Activated CD8-positive, alpha-beta memory T cell treated with anti-CD3 and anti-CD28 coated beads, Interleukin-2, amount 10 ng/mL, durations not matched to agents 7 days and 5 days (primary cell): ENCODE data around the gene KRTAP5-2. TPM values are rescaled to one million over a fixed set of nuclear protein-coding genes. Genes with fewer than 3 reads are reported as not detected.

Source experiments
- ATAC-seq: fragments of 150-1000 bp; cut with Tn5 transposase; one replicate; pipeline ENCODE4 v1.10.0; 2021; ENCODE audit warnings: moderate library complexity
- CTCF ChIA-PET: fragments of 350-600 bp; sonication (Branson Sonifier 250); formaldehyde crosslinking; loops from one replicate; lab custom pipeline; 2021; ENCODE audit warnings: antibody characterized with exemption; lab: Charles Lee
- DNase-seq: peaks from one replicate; pipeline ENCODE4 v3.0.0-alpha.2; 2020
- H3K27ac Mint-ChIP-seq: one replicate; pipeline ENCODE4 v1.8.0; 2021; ENCODE audit warnings: mild to moderate bottlenecking, mixed read lengths
- H3K27me3 Mint-ChIP-seq: one replicate; pipeline ENCODE4 v1.8.0; 2021; ENCODE audit warnings: mixed read lengths
- H3K36me3 Mint-ChIP-seq: one replicate; pipeline ENCODE4 v1.8.0; 2021; ENCODE audit warnings: mild to moderate bottlenecking, mixed read lengths
- H3K4me1 Mint-ChIP-seq: one replicate; pipeline ENCODE4 v1.8.0; 2021; ENCODE audit warnings: mixed read lengths
- H3K4me3 Mint-ChIP-seq: one replicate; pipeline ENCODE4 v1.8.0; 2021; ENCODE audit warnings: mild to moderate bottlenecking, moderate library complexity, mixed read lengths
- H3K9me3 Mint-ChIP-seq: one replicate; pipeline ENCODE4 v1.8.0; 2022; ENCODE audit warnings: low read depth, mixed read lengths
- total RNA-seq, 2 experiments: library from RNA; stranded (reverse); gene quantifications; one replicate each; pipeline ENCODE4 v1.2.3, GENCODE V29; 2021

KRTAP5-2 gene
- total RNA-seq, 2 experiments from 2014 or later = not detected

GRCh38 chr11:1567721-1568100, 30.4 kb downstream of the KRTAP5-2 start:
- no peak for ATAC-seq
- Mint-ChIP-seq H3K27me3 (peaks cover 9% of the 10 kb centered on the region), H3K4me3 (no peak overlapping the region), H3K36me3 (no peaks in the 10 kb centered on the region), H3K4me1 (peaks cover 3% of the 10 kb centered on the region), H3K9me3 (no peaks in the 10 kb centered on the region), H3K27ac (no peak overlapping the region)
- CTCF ChIA-PET = interaction anchor here (0.8 to 1.3 kb wide), 2 partner anchors 21 to 109 kb away, joined by 3 to 6 read pairs; no protein-coding TSS in a partner anchor
- DNase-seq = no peak

- no peak overlapping the region for H3K4me3 Mint-ChIP-seq
- CTCF ChIA-PET = interaction anchor here (0.8 to 1.3 kb wide), 3 partner anchors 21 to 29 kb away, joined by 3 to 6 read pairs (median 3); no protein-coding TSS in a partner anchor
- no peak overlapping the region for H3K27ac Mint-ChIP-seq
- ATAC-seq = no peak
- no peak for DNase-seq
- no peaks in the 10 kb centered on the region for H3K9me3 Mint-ChIP-seq
- no peaks in the 10 kb centered on the region for H3K36me3 Mint-ChIP-seq
- peaks cover 9% of the 10 kb centered on the region for H3K27me3 Mint-ChIP-seq
- H3K4me1 Mint-ChIP-seq = peaks cover 3% of the 10 kb centered on the region
These were observed 30.9 kb downstream of the KRTAP5-2 start for GRCh38 chr11:1567052-1567720.

GRCh38 chr11:1566381-1567051, 31.6 kb downstream of the KRTAP5-2 start:
- no peak overlapping the region for H3K27ac Mint-ChIP-seq
- ATAC-seq (no peak), DNase-seq (no peak)
- H3K4me3 Mint-ChIP-seq = no peak overlapping the region
- CTCF ChIA-PET = interaction anchor here (0.8 to 3.5 kb wide), 3 partner anchors 8 to 29 kb away, joined by 3 to 20 read pairs (median 3); no protein-coding TSS in a partner anchor
- peaks cover 9% of the 10 kb centered on the region for H3K27me3 Mint-ChIP-seq
- no peaks in the 10 kb centered on the region for H3K9me3 Mint-ChIP-seq
- no peaks in the 10 kb centered on the region for H3K36me3 Mint-ChIP-seq
- H3K4me1 Mint-ChIP-seq = peaks cover 3% of the 10 kb centered on the region

- H3K9me3 Mint-ChIP-seq = no peaks in the 10 kb centered on the region
- ATAC-seq (no peak), DNase-seq (no peak)
- no peak overlapping the region for H3K4me3 Mint-ChIP-seq
- H3K36me3 Mint-ChIP-seq = no peaks in the 10 kb centered on the region
- H3K27me3 Mint-ChIP-seq = peaks cover 8% of the 10 kb centered on the region
- peaks cover 3% of the 10 kb centered on the region for H3K4me1 Mint-ChIP-seq
- no peak overlapping the region for H3K27ac Mint-ChIP-seq
- CTCF ChIA-PET = interaction anchor here (3.5 kb wide), 1 partner anchor 9 kb away, joined by 20 read pairs; no protein-coding TSS in a partner anchor
These were observed 32.2 kb downstream of the KRTAP5-2 start for GRCh38 chr11:1565904-1566247.

GRCh38 chr11:1565173-1565903, 32.8 kb downstream of the KRTAP5-2 start:
- Mint-ChIP-seq H3K4me3 (no peak overlapping the region), H3K9me3 (no peaks in the 10 kb centered on the region), H3K27ac (no peak overlapping the region), H3K27me3 (peaks cover 3% of the 10 kb centered on the region), H3K36me3 (no peaks in the 10 kb centered on the region), H3K4me1 (peaks cover 3% of the 10 kb centered on the region)
- ATAC-seq (no peak), DNase-seq (no peak)
- CTCF ChIA-PET = interaction anchor here (3.5 kb wide), 1 partner anchor 9 kb away, joined by 20 read pairs; no protein-coding TSS in a partner anchor

- ATAC-seq (no peak), DNase-seq (no peak)
- H3K4me1 Mint-ChIP-seq = peaks cover 3% of the 10 kb centered on the region
- H3K9me3 Mint-ChIP-seq = no peaks in the 10 kb centered on the region
- no peak overlapping the region for H3K4me3 Mint-ChIP-seq
- H3K36me3 Mint-ChIP-seq = no peaks in the 10 kb centered on the region
- H3K27ac Mint-ChIP-seq = no peak overlapping the region
- CTCF ChIA-PET = interaction anchor here (2.1 to 3.5 kb wide), 2 partner anchors 10 to 18 kb away, joined by 5 to 20 read pairs; no protein-coding TSS in a partner anchor
- H3K27me3 Mint-ChIP-seq = no peaks in the 10 kb centered on the region
These were observed 33.4 kb downstream of the KRTAP5-2 start for GRCh38 chr11:1564535-1565172.

- peaks cover 3% of the 10 kb centered on the region for H3K4me1 Mint-ChIP-seq
- no peaks in the 10 kb centered on the region for H3K27me3 Mint-ChIP-seq
- H3K36me3 Mint-ChIP-seq = no peaks in the 10 kb centered on the region
- ATAC-seq (no peak), DNase-seq (no peak)
- no peak overlapping the region for H3K4me3 Mint-ChIP-seq
- H3K9me3 Mint-ChIP-seq = no peaks in the 10 kb centered on the region
- CTCF ChIA-PET = interaction anchor here (2.1 to 3.5 kb wide), 2 partner anchors 11 to 17 kb away, joined by 5 to 20 read pairs; no protein-coding TSS in a partner anchor
- no peak overlapping the region for H3K27ac Mint-ChIP-seq
These were observed 34.2 kb downstream of the KRTAP5-2 start for GRCh38 chr11:1563697-1564534.

- DNase-seq = no peak
- Mint-ChIP-seq H3K4me3 (no peak overlapping the region), H3K9me3 (no peaks in the 10 kb centered on the region), H3K36me3 (no peaks in the 10 kb centered on the region), H3K4me1 (peaks cover 1% of the 10 kb centered on the region), H3K27ac (no peak overlapping the region), H3K27me3 (no peaks in the 10 kb centered on the region)
- no peak for ATAC-seq
- CTCF ChIA-PET = interaction anchor here (2.1 to 3.5 kb wide), 2 partner anchors 11 to 16 kb away, joined by 5 to 20 read pairs; no protein-coding TSS in a partner anchor
These were observed 34.9 kb downstream of the KRTAP5-2 start for GRCh38 chr11:1563149-1563638.

- no peak overlapping the region for H3K4me3 Mint-ChIP-seq
- no peaks in the 10 kb centered on the region for H3K27me3 Mint-ChIP-seq
- ATAC-seq = no peak
- DNase-seq = no peak
- no peak overlapping the region for H3K27ac Mint-ChIP-seq
- no peaks in the 10 kb centered on the region for H3K4me1 Mint-ChIP-seq
- H3K36me3 Mint-ChIP-seq = no peaks in the 10 kb centered on the region
- no peaks in the 10 kb centered on the region for H3K9me3 Mint-ChIP-seq
- CTCF ChIA-PET = interaction anchor here (2.1 to 3.5 kb wide), 2 partner anchors 12 to 16 kb away, joined by 5 to 20 read pairs; no protein-coding TSS in a partner anchor
These were observed 35.5 kb downstream of the KRTAP5-2 start for GRCh38 chr11:1562469-1563148.

- no peak overlapping the region for H3K4me3 Mint-ChIP-seq
- H3K9me3 Mint-ChIP-seq = no peaks in the 10 kb centered on the region
- H3K36me3 Mint-ChIP-seq = no peaks in the 10 kb centered on the region
- H3K4me1 Mint-ChIP-seq = no peaks in the 10 kb centered on the region
- no peaks in the 10 kb centered on the region for H3K27me3 Mint-ChIP-seq
- ATAC-seq (no peak), DNase-seq (no peak)
- no peak overlapping the region for H3K27ac Mint-ChIP-seq
- CTCF ChIA-PET = no interaction called here
These were observed 36.1 kb downstream of the KRTAP5-2 start for GRCh38 chr11:1561955-1562354.

- CTCF ChIA-PET = no interaction called here
- no peaks in the 10 kb centered on the region for H3K27me3 Mint-ChIP-seq
- no peaks in the 10 kb centered on the region for H3K36me3 Mint-ChIP-seq
- DNase-seq = no peak
- no peaks in the 10 kb centered on the region for H3K9me3 Mint-ChIP-seq
- ATAC-seq = no peak
- H3K27ac Mint-ChIP-seq = no peak overlapping the region
- no peak overlapping the region for H3K4me3 Mint-ChIP-seq
- H3K4me1 Mint-ChIP-seq = no peaks in the 10 kb centered on the region
These were observed 36.8 kb downstream of the KRTAP5-2 start for GRCh38 chr11:1561266-1561665.
